Memory B cell (primary cell): ENCODE results near the gene ARFIP1.

Source experiments
- ATAC-seq: fragments of 150-1000 bp; cut with Tn5 transposase; 2 replicates; pipeline ENCODE4 v1.10.0; 2021; ENCODE audit warnings: low read depth, mild to moderate bottlenecking, moderate library complexity
- DNase-seq, 2 donors: peaks; one replicate each; pipeline ENCODE4 v3.0.0; 2022; ENCODE audit warnings: low spot score in 2 of 2
- H3K27ac Mint-ChIP-seq: one replicate; pipeline ENCODE4 v1.8.0; 2022; ENCODE audit warnings: mild to moderate bottlenecking, moderate library complexity, mixed read lengths
- H3K27me3 Mint-ChIP-seq: one replicate; pipeline ENCODE4 v1.8.0; 2022; ENCODE audit warnings: mixed read lengths
- H3K36me3 Mint-ChIP-seq: one replicate; pipeline ENCODE4 v1.8.0; 2022; ENCODE audit warnings: mild to moderate bottlenecking, mixed read lengths
- H3K4me1 Mint-ChIP-seq: one replicate; pipeline ENCODE4 v1.8.0; 2022; ENCODE audit warnings: mixed read lengths
- H3K4me3 Mint-ChIP-seq: one replicate; pipeline ENCODE4 v1.8.0; 2022; ENCODE audit warnings: mild to moderate bottlenecking, moderate library complexity, mixed read lengths
- H3K9me3 Mint-ChIP-seq: one replicate; pipeline ENCODE4 v1.8.0; 2022; ENCODE audit warnings: mixed read lengths

Gene ARFIP1

GRCh38 chr4:152909901-152910300 lies 130.1 kb downstream of the ARFIP1 start:
- DNase-seq (no peak), ATAC-seq (no peak)
- Mint-ChIP-seq H3K36me3 (peaks cover 20% of the 10 kb centered on the region), H3K4me1 (peaks cover 5% of the 10 kb centered on the region), H3K27me3 (no peaks in the 10 kb centered on the region), H3K4me3 (no peak overlapping the region), H3K27ac (no peak overlapping the region), H3K9me3 (no peaks in the 10 kb centered on the region)

GRCh38 chr4:152910521-152910920 lies 130.8 kb downstream of the ARFIP1 start:
- H3K27me3 Mint-ChIP-seq: no peaks in the 10 kb centered on the region

GRCh38 chr4:152917543-152918395 lies 138.0 kb downstream of the ARFIP1 start:
- H3K27me3 Mint-ChIP-seq: no peaks in the 10 kb centered on the region
- ATAC-seq: no peak
- no peak overlapping the region for H3K27ac Mint-ChIP-seq
- H3K4me3 Mint-ChIP-seq: no peak overlapping the region
- DNase-seq: no peak
- H3K36me3 Mint-ChIP-seq: peaks cover 15% of the 10 kb centered on the region
- H3K4me1 Mint-ChIP-seq: no peaks in the 10 kb centered on the region
- H3K9me3 Mint-ChIP-seq: peaks cover 10% of the 10 kb centered on the region

More at GRCh38 chr4:152910521-152910920, 130.8 kb downstream of the ARFIP1 start:
- no peak overlapping the region for H3K27ac Mint-ChIP-seq
- DNase-seq (no peak), ATAC-seq (no peak)
- H3K9me3 Mint-ChIP-seq: no peaks in the 10 kb centered on the region
- H3K4me1 Mint-ChIP-seq: peaks cover 5% of the 10 kb centered on the region
- peaks cover 20% of the 10 kb centered on the region for H3K36me3 Mint-ChIP-seq
- H3K4me3 Mint-ChIP-seq: no peak overlapping the region

- Mint-ChIP-seq H3K27me3 (no peaks in the 10 kb centered on the region), H3K27ac (no peak overlapping the region), H3K9me3 (peaks cover 10% of the 10 kb centered on the region), H3K4me1 (no peaks in the 10 kb centered on the region), H3K36me3 (peaks cover 15% of the 10 kb centered on the region), H3K4me3 (no peak overlapping the region)
- DNase-seq (no peak), ATAC-seq (no peak)
Observed at GRCh38 chr4:152919826-152920225, 140.1 kb downstream of the ARFIP1 start.

- Mint-ChIP-seq H3K27me3 (no peaks in the 10 kb centered on the region), H3K4me1 (no peaks in the 10 kb centered on the region), H3K27ac (no peak overlapping the region), H3K9me3 (peaks cover 10% of the 10 kb centered on the region), H3K4me3 (no peak overlapping the region), H3K36me3 (peaks cover 15% of the 10 kb centered on the region)
- no peak for ATAC-seq
- DNase-seq: no peak
Observed at GRCh38 chr4:152920768-152921167, 141.0 kb downstream of the ARFIP1 start.

- H3K9me3 Mint-ChIP-seq: peaks cover 10% of the 10 kb centered on the region
- ATAC-seq: no peak
- H3K4me3 Mint-ChIP-seq: no peak overlapping the region
- no peak for DNase-seq
- H3K4me1 Mint-ChIP-seq: no peaks in the 10 kb centered on the region
- H3K36me3 Mint-ChIP-seq: peaks cover 14% of the 10 kb centered on the region
- H3K27me3 Mint-ChIP-seq: no peaks in the 10 kb centered on the region
- no peak overlapping the region for H3K27ac Mint-ChIP-seq
Observed at GRCh38 chr4:152921284-152921683, 141.5 kb downstream of the ARFIP1 start.

GRCh38 chr4:152925851-152926250 lies 146.1 kb downstream of the ARFIP1 start:
- Mint-ChIP-seq H3K27ac (no peak overlapping the region), H3K27me3 (peaks cover 6% of the 10 kb centered on the region)

GRCh38 chr4:152926959-152927358 lies 147.2 kb downstream of the ARFIP1 start:
- no peak for DNase-seq
- Mint-ChIP-seq H3K36me3 (peaks cover under 1% of the 10 kb centered on the region), H3K27me3 (peaks cover 7% of the 10 kb centered on the region), H3K4me1 (peaks cover 5% of the 10 kb centered on the region), H3K27ac (no peak overlapping the region), H3K9me3 (no peaks in the 10 kb centered on the region), H3K4me3 (no peak overlapping the region)
- ATAC-seq: no peak

More at GRCh38 chr4:152925851-152926250, 146.1 kb downstream of the ARFIP1 start:
- H3K4me1 Mint-ChIP-seq: peaks cover 5% of the 10 kb centered on the region
- peaks cover 5% of the 10 kb centered on the region for H3K9me3 Mint-ChIP-seq
- ATAC-seq (no peak), DNase-seq (no peak)
- H3K36me3 Mint-ChIP-seq: peaks cover 6% of the 10 kb centered on the region
- H3K4me3 Mint-ChIP-seq: no peak overlapping the region

- ATAC-seq: no peak
Observed at GRCh38 chr4:152927737-152928136, 148.0 kb downstream of the ARFIP1 start.

GRCh38 chr4:152928286-152928685 lies 148.5 kb downstream of the ARFIP1 start:
- H3K4me3 Mint-ChIP-seq: no peak overlapping the region
- H3K27ac Mint-ChIP-seq: peak overlapping the region; percentile 6
- H3K36me3 Mint-ChIP-seq: no peaks in the 10 kb centered on the region
- peaks cover 7% of the 10 kb centered on the region for H3K27me3 Mint-ChIP-seq
- DNase-seq (no peak), ATAC-seq (no peak)
- peaks cover 5% of the 10 kb centered on the region for H3K4me1 Mint-ChIP-seq
- H3K9me3 Mint-ChIP-seq: no peaks in the 10 kb centered on the region

More at GRCh38 chr4:152927737-152928136, 148.0 kb downstream of the ARFIP1 start:
- no peak for DNase-seq
- Mint-ChIP-seq H3K27ac (peak overlapping the region; percentile 6), H3K27me3 (peaks cover 7% of the 10 kb centered on the region), H3K36me3 (no peaks in the 10 kb centered on the region), H3K4me1 (peaks cover 5% of the 10 kb centered on the region), H3K4me3 (no peak overlapping the region), H3K9me3 (no peaks in the 10 kb centered on the region)

GRCh38 chr4:152929888-152930287 lies 150.1 kb downstream of the ARFIP1 start:
- Mint-ChIP-seq H3K4me1 (peaks cover 9% of the 10 kb centered on the region), H3K4me3 (no peak overlapping the region), H3K36me3 (no peaks in the 10 kb centered on the region), H3K27me3 (peaks cover 16% of the 10 kb centered on the region), H3K9me3 (no peaks in the 10 kb centered on the region), H3K27ac (no peak overlapping the region)
- ATAC-seq: no peak
- no peak for DNase-seq

GRCh38 chr4:152935143-152935542 lies 155.4 kb downstream of the ARFIP1 start:
- ATAC-seq: no peak
- Mint-ChIP-seq H3K9me3 (no peaks in the 10 kb centered on the region), H3K36me3 (no peaks in the 10 kb centered on the region), H3K4me1 (peaks cover 18% of the 10 kb centered on the region), H3K27ac (no peak overlapping the region), H3K27me3 (peaks cover 21% of the 10 kb centered on the region), H3K4me3 (peak overlapping the region; percentile 85)
- no peak for DNase-seq

GRCh38 chr4:152935631-152936445 lies 156.1 kb downstream of the ARFIP1 start, which contains the start of gene FHDC1:
Gene FHDC1 (plus strand): TSS chr4:152936323. CDS start chr4:152943058, 6,735 bp downstream.
- peak; percentile 12 to 25 for DNase-seq
- Mint-ChIP-seq H3K27ac (no peak within 1 kb of the TSS), H3K27me3 (peaks cover 21% of the 10 kb centered on the region)

More at GRCh38 chr4:152935631-152936445, 156.1 kb downstream of the ARFIP1 start, which contains the start of gene FHDC1:
- ATAC-seq: peak; percentile 33
- Mint-ChIP-seq H3K9me3 (no peaks in the 10 kb centered on the region), H3K36me3 (no peaks in the 10 kb centered on the region), H3K4me3 (peak within 1 kb of the TSS; percentile 85), H3K4me1 (peaks cover 18% of the 10 kb centered on the region)
